Stimulated activated CD8-positive, alpha-beta memory T cell treated with anti-CD3 and anti-CD28 coated beads, Interleukin-4, amount 100 ng/mL, for 4 hours (primary cell): ENCODE measurements around the gene MRM3.
"Not testable (repeated sequence)": the region's sequence is repeated elsewhere in the genome, so short reads cannot be mapped to it uniquely, and the experiment has no call there.

Source experiments
- DNase-seq, 2 donors: peaks; one replicate each; pipeline ENCODE4 v3.0.0-alpha.2; 2020; ENCODE audit warnings: low read depth in 2 of 2, low spot score in 1 of 2

Gene MRM3

DNA sequence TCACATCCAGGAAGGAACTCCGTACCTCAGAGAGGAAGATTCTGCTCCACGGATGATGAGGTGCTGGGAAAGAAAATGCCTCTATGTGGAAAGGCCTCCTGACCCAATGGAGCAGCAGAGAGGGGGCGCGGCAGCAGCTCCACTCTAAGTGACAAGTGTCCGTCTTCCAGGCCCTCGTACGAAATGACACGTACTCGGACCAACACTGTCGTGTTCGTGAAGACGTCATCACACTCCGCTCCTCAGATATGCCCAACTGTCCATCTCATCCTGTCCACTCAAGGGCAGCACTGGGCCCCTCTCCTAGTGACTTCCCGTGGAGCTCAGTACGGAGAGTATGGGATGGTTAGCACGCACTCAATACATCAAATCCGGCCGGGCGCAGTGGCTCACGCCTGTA lies 32.2 kb downstream of the MRM3 start:
- DNase-seq = no peak

DNA sequence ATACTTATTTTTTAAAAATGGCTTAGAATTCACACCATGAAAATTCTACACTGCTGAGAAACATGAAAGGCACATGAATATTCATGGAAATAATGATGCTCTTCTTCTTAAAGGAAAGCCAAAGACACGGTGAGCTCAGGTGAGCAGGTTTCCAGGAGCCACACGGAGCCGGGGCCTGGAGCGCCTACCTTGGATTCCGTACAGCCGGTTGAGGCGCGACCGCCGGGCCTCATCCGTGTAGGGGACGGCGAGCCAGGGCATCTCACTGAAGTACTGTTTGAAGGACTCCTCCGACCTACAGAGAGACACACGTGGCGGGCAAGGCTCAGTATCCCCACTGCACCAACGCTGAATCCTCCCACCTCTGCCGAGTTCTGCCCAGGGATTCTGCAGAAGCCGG lies 37.1 kb downstream of the MRM3 start:
- DNase-seq = no peak

DNA sequence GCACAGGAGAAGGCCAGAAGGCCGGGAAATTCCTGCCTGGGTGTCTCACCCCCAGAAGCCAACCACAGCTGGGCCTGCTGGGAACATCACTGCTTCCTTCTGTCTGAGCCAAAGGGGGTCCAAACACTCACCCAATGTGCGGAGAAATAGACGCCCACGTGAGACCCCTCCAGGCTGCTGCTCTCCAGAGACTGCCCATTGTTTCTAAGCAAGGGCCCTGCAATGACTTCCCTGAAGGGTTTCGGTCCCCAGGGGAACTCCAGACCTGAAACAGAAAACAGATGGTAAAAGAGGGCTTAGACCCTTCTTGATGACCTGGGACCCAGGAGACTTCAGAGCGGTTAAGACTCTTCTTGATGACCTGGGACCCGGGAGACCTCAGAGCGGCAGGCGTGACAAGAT lies 41.3 kb downstream of the MRM3 start:
- no peak for DNase-seq

DNA sequence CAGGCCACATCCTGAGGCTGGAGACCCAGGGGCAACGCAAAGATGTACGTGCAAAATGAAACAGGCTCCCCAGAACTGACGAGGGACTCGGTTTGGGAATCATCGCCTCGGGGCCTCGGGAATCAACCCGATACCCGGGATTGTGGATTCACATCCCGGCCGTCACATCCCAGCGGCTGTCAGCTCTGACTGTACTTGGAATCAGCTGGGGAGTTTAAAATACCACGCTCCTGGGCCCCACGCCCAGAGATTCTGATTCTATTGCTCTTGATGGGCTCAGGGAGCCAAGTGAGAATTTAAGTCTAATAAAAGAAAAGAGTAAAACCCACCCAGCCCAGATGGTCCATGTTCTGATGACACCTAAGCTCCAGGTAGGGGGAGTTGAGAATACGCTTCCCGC lies 42.2 kb downstream of the MRM3 start:
- no peak for DNase-seq

DNA sequence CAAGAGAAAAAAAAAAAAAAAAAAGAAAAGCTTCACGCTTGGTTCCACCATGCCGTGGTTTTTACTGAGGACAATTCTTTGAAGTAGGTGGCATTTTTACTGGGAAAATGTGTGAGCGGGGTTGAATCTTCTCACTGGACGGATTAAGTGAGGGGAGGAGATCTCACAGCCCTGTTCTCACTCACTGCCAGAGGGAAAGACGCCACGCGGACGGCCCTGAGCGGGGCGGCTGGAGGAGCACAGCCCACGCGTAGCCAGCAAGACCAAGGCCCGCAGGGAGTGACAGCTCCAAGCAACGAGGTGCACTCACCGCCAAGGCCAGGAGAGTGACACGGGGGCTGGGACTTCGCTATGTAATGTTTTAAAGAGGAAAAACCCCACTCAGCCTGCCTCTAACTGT lies 43.1 kb downstream of the MRM3 start:
- DNase-seq = no peak

DNA sequence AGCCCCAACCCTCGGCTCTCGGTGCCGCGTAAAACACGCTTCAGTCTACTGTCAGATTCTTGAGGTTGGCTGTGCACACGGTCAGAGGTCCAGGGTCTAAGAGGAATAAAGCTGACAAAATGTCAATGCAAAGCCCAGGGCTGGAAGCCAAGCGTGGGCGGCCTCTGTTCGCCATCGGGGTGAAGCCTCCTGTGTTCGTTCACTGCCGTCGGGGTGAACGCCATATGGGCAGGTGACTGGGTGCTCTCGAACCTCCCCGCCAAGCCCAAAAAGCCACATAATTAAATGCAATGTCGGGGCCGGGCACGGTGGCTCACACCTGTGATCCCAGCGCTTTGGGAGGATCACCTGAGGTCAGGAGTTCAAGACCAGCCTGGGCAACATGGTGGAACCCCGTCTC lies 44.6 kb downstream of the MRM3 start:
- DNase-seq = no peak

DNA sequence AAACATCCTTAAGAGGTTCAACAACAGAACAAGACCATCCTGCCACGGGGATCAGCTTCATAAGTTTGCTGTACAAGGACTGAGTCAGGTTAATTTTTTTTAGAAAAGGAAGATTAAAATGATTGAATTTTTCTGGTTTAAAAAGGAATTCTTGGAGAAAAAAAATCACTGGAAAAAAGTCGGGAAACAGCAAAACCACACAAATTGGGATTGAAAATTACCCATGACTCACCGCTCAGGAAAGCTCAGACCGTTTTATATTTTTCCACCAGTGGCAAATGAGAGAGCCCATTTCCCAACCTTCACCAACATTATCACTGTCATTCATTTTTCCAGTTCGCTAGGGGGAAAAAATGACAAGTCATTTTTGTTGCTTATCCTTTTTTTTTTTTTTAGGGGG lies 46.6 kb downstream of the MRM3 start:
- no peak for DNase-seq

DNA sequence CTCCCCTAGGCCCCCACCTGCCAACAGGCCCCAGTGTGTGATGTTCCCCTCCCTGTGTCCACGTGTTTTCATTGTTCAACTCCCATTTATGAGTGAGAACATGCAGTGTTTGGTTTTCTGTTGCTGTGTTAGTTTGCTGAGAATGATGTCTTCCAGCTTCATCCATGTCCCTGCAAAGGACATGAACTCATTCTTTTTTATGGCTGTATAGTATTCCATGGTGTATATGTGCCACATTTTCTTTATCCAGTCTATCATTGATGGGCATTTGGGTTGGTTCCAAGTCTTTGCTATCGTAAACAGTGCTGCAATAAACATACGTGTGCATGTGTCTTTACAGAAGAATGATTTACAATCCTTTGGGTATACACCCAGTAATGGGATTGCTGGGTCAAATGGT lies 47.5 kb downstream of the MRM3 start:
- DNase-seq = not testable (repeated sequence)

DNA sequence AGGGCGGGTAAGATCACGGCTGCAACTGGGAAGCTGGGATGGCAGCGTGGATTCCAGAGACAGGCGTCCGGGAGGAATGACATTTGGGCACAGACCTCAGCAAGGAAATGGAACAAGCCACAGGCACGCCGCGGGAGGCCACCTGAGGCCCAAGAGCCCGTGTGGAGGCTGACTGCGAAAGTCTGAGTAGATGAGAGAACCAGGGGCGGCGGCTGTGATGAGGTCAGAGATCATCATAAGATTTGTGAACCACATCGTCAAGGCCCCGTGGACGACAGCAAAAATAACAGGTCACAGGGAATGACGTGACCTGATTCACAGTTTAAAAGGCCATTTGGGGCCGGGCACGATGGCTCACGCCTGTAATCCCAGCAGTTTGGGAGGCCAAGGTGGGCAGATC lies 48.2 kb downstream of the MRM3 start:
- DNase-seq = no peak

DNA sequence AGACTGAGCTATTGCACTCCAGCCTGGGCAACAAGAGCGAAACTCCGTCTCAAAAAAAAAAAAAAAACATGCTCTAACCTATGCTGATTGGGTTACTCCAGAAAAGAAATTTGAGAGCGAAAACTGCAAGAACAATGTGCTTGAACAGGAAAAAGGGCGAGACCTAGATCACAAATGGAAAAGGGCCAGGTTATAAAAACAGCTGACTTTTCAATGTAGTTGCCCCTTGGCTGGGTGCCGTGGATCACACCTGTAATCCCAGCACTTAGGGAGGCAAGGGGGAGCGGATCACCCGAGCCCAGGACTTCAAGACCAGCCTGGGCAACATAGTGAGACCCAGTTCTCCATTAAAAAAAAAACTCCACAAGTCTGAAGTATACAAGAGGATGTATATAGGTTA lies 48.8 kb downstream of the MRM3 start:
- no peak for DNase-seq

DNA sequence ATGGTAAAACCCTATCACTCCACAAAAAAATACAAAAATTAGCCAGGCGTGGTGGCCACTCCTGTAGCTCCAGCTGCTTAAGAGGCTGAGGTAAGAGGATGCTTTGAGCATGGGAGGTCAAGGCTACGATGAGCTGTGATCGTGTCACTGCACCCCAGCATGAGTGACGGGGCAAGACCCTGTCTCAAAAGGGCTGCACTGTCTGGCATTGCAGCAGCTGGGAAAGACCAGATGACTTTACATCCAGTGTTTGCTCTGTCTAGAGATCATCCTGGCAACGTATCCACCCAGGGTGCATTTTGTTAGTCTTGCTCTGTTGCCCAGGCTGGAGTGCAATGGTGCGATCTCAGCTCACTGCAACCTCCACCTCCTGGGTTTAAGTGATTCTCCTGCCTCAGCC lies 52.0 kb downstream of the MRM3 start:
- DNase-seq = no peak

DNA sequence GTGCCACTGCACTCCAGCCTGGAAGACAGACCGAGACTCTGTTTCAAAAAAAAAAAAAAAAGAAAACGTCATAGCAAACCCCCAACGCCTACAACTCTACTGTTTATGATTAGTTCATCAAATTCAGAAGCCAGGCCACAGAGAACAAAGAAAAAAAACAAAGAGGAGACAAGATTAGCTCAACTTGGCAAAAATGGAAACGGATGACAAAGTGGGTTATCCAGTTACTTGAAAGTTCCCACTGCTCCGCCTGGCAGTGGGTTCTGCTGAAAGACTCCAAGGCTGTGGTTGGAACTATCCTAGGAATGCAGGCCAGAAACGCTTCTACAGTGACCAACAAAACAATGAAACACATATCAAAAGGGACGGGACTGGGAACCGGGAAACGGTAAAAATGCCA lies 53.1 kb downstream of the MRM3 start:
- DNase-seq = no peak

DNA sequence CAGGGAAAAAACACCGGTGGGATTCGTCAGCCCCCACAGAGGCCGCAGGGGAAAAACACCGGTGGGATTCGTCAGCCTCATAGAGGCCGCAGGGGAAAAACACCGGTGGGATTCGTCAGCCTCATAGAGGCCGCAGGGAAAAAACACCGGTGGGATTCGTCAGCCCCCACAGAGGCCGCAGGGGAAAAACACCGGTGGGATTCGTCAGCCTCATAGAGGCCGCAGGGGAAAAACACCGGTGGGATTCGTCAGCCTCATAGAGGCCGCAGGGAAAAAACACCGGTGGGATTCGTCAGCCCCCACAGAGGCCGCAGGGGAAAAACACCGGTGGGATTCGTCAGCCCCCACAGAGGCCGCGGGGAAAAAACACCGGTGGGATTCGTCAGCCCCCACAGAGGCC lies 53.6 kb downstream of the MRM3 start:
- DNase-seq = not testable (repeated sequence)

DNA sequence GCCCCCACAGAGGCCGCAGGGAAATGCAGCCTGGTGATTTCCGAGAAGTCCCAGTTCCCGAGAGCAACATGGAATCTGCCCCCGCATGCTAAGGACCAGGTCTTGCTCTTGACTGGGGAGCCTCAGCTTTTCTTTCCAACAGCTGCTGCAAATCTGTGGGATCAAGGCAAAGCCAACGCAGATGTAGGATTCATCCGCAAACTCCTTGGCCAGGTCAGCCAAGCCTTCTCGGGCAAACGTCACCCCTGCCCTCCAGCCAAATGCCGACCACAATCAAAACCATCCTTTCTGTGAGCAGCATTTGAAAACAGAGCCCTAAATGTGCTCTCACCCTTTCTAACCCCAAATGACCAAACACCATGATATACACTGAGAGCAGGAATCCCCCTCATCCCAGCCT lies 54.0 kb downstream of the MRM3 start:
- DNase-seq = no peak

DNA sequence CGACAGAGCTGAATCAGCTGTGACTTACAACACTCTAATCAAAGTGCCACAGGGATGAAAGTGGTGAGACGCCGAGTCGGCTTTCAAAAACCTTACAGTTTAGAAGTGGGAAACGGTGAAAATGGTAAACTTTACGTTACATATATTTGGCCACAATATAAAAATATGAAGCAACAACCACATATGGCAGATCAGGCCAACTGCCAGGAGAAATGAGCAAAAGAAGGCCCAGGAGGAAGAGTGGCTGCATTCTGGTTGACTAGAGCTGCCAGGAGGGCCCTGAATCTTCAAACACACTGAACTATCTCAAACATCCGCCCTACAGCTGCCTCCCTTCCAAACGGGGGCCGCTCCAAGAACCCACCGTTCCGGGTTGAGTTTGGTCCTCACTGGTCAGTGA lies 56.3 kb downstream of the MRM3 start:
- DNase-seq = no peak

DNA sequence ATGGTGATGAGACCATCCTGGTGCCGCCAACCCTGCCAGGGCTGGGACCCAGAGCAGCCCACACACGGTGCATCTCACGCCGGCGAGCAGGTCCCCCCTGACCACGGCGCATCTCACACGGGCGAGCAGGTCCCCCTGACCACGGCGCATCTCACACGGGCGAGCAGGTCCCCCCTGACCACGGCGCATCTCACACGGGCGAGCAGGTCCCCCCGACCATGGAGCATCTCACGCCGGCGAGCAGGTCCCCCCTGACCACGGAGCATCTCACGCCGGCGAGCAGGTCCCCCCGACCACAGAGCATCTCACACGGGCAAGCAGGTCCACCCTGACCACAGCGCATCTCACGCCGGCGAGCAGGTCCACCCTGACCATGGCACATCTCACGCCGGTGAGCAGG lies 59.2 kb downstream of the MRM3 start:
- no peak for DNase-seq
